GM18870 (cell line): Measurements from ENCODE around the gene MS4A4A.

Experiments
- ATAC-seq: cut with Tn5 transposase; IDR thresholded peaks from one replicate; pipeline ENCODE4 v1.9.1; 2021; ENCODE audit warnings: moderate library complexity; ENCODE audit not compliant: unreplicated experiment

The MS4A4A gene

DNA sequence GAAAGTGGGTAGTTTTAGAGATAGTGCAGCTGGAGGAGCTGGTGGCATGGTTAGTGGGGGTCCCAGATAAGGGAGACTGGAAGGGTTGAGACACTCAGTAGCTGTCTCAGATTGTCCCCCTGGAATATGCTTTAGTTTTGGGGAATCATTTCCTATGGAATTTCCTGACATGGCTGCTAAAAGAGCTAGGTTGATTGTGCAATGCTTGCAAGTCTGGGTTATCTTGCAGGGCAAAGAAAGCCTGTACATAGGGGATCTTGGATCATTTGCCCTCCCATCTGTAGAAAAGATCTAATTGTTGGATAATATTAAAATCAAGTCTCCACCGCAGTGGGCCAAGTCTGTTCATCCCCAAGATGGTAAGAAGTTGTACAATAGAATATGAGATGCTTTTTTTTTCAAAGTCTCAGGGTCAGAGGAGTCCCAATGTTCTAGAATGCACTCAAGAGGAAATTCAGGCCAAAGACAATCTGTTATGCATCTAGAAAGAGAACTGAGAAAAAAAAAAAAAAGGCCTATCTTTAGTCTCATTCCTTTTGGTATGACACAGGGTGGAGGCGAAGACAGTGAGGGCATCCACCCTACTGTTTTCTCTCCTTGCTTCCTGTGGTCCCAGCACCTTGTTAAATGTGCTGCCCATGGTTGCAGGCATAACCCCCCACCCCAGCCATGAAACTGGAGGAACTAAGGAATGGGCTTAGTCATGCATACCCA, 66.8 kb downstream of the MS4A4A start:
- no peak for ATAC-seq

GRCh38 chr11:60348116-60348515, 67.7 kb downstream of the MS4A4A start:
- ATAC-seq = no peak

DNA sequence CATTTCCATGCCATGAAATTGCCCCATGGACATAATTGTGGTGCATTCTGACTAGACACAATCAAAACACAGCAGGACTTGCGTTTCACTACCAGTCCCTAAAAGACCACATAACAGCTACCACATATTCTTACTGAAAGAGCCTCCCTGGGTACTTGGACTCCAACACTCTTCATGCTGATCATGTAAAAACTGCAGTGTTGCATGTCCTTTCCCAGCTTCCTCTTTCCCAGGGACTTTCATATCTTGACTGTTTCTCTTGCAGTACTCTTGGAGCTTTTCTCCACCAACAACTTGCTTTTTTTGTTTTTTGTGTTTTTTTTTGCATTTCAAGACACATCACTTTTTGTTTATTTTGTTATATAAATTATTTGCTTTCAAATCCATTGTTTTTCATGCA, 69.5 kb downstream of the MS4A4A start:
- ATAC-seq = no peak

DNA sequence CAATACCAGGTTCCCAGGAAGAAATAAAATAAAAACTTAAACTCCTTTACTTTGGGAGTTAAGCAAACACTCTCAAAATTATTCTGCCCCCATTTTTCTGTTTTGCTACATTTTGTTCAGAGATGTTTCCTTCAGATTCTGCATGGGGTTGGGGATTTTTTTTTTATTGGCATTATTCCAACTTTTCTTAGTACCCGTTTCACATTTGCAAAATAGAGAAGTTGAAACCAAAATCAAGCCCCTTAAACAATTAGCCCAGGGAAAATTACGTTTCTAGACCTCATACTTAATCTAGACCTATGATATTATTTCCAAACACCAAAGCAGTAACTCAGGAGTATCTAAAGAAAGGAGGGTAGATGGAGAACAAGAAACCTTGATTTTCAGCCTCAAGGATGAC, 77.3 kb downstream of the MS4A4A start:
- no peak for ATAC-seq
